Mammary epithelial cell (primary cell): Measurements from ENCODE around the gene FBXL17.

Experiments used
- EZH2 ChIP-seq: IDR thresholded peaks from 2 replicates; pipeline ENCODE4 v1.6.1; 2012; ENCODE audit warnings: low read length, inconsistent platforms, borderline replicate concordance
- TF ChIP-seq, protein P1 (sequence below), 2 donors: IDR thresholded peaks in 1 of 2; conservative IDR thresholded peaks in 1 of 2; 2 replicates each; pipeline ENCODE4 v1.5.1; 2011 to 2012; ENCODE audit warnings: inconsistent platforms in 2 of 2, low read length in 2 of 2, mild to moderate bottlenecking in 2 of 2, control low read depth in 1 of 2, low read depth in 1 of 2; ENCODE audit not compliant: insufficient read depth in 1 of 2; ENCODE audit errors: extremely low read depth in 1 of 2

DNA sequence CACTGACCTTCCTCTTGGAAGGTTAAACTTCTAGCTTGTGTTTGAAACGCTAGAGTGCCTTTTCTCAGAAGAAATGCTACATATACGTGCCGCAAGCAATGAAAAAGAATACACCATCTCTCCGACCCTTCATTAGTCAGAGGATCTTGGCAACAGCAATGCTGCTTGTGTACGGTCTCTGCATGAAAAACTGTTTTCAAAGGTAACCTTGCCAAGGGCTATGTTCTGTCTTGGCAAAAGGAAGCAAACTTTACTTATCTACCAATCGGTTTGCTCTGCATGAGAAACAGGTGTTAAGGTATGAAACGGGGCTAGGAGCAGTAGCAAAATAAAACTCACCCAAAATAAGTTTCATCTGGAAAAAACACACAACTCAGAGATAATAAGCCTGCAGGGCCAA is 297.8 kb downstream of the FBXL17 start:
- TF ChIP-seq, protein P1, sequence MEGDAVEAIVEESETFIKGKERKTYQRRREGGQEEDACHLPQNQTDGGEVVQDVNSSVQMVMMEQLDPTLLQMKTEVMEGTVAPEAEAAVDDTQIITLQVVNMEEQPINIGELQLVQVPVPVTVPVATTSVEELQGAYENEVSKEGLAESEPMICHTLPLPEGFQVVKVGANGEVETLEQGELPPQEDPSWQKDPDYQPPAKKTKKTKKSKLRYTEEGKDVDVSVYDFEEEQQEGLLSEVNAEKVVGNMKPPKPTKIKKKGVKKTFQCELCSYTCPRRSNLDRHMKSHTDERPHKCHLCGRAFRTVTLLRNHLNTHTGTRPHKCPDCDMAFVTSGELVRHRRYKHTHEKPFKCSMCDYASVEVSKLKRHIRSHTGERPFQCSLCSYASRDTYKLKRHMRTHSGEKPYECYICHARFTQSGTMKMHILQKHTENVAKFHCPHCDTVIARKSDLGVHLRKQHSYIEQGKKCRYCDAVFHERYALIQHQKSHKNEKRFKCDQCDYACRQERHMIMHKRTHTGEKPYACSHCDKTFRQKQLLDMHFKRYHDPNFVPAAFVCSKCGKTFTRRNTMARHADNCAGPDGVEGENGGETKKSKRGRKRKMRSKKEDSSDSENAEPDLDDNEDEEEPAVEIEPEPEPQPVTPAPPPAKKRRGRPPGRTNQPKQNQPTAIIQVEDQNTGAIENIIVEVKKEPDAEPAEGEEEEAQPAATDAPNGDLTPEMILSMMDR (conservative IDR thresholded peaks at IDR 0.05 in 1 of 2, IDR thresholded peaks at IDR 0.05 in 1 of 2; ENCODE audit: extremely low read depth in 1 of 2, insufficient read depth in 1 of 2, low read depth in 1 of 2, low read length in 2 of 2) = no peak
- no peak for TF ChIP-seq EZH2
